ENCODE results near the gene CCDC148. TPM values are rescaled to one million over a fixed set of nuclear protein-coding genes. Genes with fewer than 3 reads are reported as not detected.
"Not testable (repeated sequence)": the region's sequence is repeated elsewhere in the genome, so short reads cannot be mapped to it uniquely, and the experiment has no call there.

The CCDC148 gene
- total RNA-seq, 4 donors from 2014 or later = 0.19 to 0.31 TPM; not detected in 2

- 69 to 73% methylated on average over 2 of the region's 2 CpGs for WGBS, 2 donors
- no peaks in the 10 kb centered on the region for H3K4me1 ChIP-seq
These were observed 110.5 kb downstream of the CCDC148 start for GRCh38 chr2:158346032-158346431.

DNA sequence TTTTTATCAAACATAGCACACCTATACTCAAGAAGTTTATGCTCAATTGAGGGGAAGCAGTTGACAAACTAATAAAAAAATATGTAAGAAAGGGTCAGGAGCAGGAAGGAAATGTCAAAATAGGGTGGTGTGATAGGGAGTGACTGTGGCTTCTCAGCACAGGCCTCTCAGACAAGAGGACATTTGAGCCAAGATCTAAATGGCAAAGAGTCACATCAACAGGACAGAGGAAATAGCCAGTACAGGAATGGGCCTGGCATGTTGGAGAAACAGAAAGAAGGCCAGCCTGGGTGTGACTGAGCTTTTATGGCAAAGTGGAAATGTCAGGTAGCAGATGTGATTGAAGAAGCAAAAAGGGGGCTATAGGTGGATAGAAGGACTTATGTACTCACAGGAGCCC lies 117.0 kb downstream of the CCDC148 start:
- Histone ChIP-seq H3K27ac (no peak overlapping the region), H3K4me1 (no peaks in the 10 kb centered on the region), H3K4me3 (no peak overlapping the region), H3K27me3 (no peaks in the 10 kb centered on the region), H3K36me3 (no peaks in the 10 kb centered on the region), H3K9me3 (no peaks in the 10 kb centered on the region)
- intact Hi-C loops (cut with DNase I) = no loop called here
- no peak for DNase-seq
- TF ChIP-seq POLR2A (IDR thresholded peaks at IDR 0.05) (no peak), CTCF (IDR thresholded peaks at IDR 0.05) (no peak)

More at GRCh38 chr2:158346032-158346431, 110.5 kb downstream of the CCDC148 start:
- DNase-seq = no peak
- Histone ChIP-seq H3K27ac (no peak overlapping the region), H3K27me3 (no peaks in the 10 kb centered on the region), H3K4me3 (no peak overlapping the region), H3K9me3 (no peaks in the 10 kb centered on the region), H3K36me3 (no peaks in the 10 kb centered on the region)
- intact Hi-C loops (cut with DNase I) = no loop called here
- TF ChIP-seq POLR2A (IDR thresholded peaks at IDR 0.05) (no peak), CTCF (IDR thresholded peaks at IDR 0.05) (no peak)

GRCh38 chr2:158337018-158337417 lies 119.5 kb downstream of the CCDC148 start:
- TF ChIP-seq CTCF (IDR thresholded peaks at IDR 0.05) = no peak
- TF ChIP-seq POLR2A (IDR thresholded peaks at IDR 0.05) = no peak
- H3K36me3 ChIP-seq = no peaks in the 10 kb centered on the region
- H3K9me3 ChIP-seq = peaks cover 0 to 3% (median 0%) of the 10 kb centered on the region in 3 donors
- intact Hi-C loops (cut with DNase I) = no loop called here
- no peak overlapping the region for H3K27ac ChIP-seq
- H3K4me3 ChIP-seq = no peak overlapping the region
- no peaks in the 10 kb centered on the region for H3K27me3 ChIP-seq
- DNase-seq = no peak
- no peaks in the 10 kb centered on the region for H3K4me1 ChIP-seq

DNA sequence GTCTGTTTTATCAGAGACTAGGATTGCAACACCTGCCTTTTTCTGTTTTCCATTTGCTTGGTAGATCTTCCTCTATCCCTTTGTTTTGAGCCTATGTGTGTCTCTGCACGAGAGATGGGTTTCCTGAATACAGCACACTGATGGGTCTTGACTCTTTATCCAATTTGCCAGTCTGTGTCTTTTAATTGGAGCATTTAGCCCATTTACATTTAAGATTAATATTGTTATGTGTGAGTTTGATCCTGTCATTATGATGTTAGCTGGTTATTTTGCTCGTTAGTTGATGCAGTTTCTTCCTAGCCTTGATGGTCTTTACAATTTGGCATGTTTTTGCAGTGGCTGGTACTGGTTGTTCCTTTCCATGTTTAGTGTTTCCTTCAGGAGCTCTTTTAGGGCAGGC lies 124.8 kb downstream of the CCDC148 start:
- DNase-seq; H3K36me3 ChIP-seq; H3K27ac ChIP-seq; H3K4me3 ChIP-seq; H3K27me3 ChIP-seq; H3K4me1 ChIP-seq; H3K9me3 ChIP-seq; intact Hi-C loops (cut with DNase I): not testable (repeated sequence)
- WGBS, 2 donors = 73 to 84% methylated on average over 1 to 2 of the region's 2 CpGs

DNA sequence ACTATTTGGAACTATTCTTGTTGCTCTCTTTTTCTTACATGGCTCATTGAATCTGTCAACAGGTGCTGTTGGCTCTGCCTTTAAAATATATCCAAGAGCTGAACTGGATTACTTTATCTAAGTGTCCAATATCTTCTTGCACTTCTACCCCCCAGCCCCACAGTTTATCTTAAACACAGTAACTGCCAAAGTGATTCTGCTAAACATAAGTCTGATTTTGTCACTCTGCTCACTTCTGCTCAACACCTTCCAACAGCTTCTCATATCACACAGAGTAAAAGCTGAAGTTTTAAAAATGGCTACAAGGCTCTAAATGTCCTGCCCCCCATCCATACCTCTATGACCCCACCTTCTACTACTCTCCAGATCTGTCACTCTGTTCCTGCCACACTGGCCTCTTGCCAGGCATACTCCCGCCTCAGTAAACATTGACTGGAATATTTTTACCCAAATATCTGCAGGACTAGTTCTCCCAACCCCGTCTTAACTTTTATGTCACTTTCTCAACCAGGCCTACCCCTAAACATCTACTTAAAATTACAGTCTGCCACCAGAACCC lies 130.7 kb downstream of the CCDC148 start:
- Histone ChIP-seq H3K27me3 (no peaks in the 10 kb centered on the region), H3K4me3 (no peak overlapping the region), H3K27ac (no peak overlapping the region), H3K9me3 (peaks cover 0 to 4% (median 0%) of the 10 kb centered on the region in 3 donors), H3K4me1 (peaks cover 0 to 11% (median 5%) of the 10 kb centered on the region in 3 donors), H3K36me3 (no peaks in the 10 kb centered on the region)
- 74 to 76% methylated on average over 2 of the region's 2 CpGs for WGBS, 2 donors
- TF ChIP-seq POLR2A (IDR thresholded peaks at IDR 0.05) = no peak
- intact Hi-C loops (cut with DNase I) = no loop called here
- no peak for DNase-seq

- no peak for DNase-seq
- 82 to 84% methylated on average over 4 to 5 of the region's 5 CpGs for WGBS, 2 donors
- H3K4me3 ChIP-seq = no peak overlapping the region
- peaks cover 0 to 4% (median 0%) of the 10 kb centered on the region in 3 donors for H3K9me3 ChIP-seq
- peaks cover 0 to 11% (median 5%) of the 10 kb centered on the region in 3 donors for H3K4me1 ChIP-seq
- TF ChIP-seq POLR2A (IDR thresholded peaks at IDR 0.05) = no peak
- no peak for TF ChIP-seq CTCF (IDR thresholded peaks at IDR 0.05)
- no peaks in the 10 kb centered on the region for H3K27me3 ChIP-seq
- H3K27ac ChIP-seq = no peak overlapping the region
- intact Hi-C loops (cut with DNase I) = no loop called here
- no peaks in the 10 kb centered on the region for H3K36me3 ChIP-seq
These were observed 131.3 kb downstream of the CCDC148 start for GRCh38 chr2:158325031-158325781.

All from esophagus squamous epithelium (tissue), 5 donors.